ENCODE data around the gene PTTG2. TPM values are rescaled to one million over a fixed set of nuclear protein-coding genes. Genes with fewer than 3 reads are reported as not detected.

PTTG2 gene
- total and polyA plus RNA-seq, 9 donors: 0.13 to 2.3 (median 0.56) TPM; not detected in 1

GRCh38 chr4:37985730-37986275 lies 25.6 kb downstream of the PTTG2 start:
- DNase-seq: no peak
- WGBS, 3 donors: 54 to 74% (median 71%) methylated on average over 3 of the region's 3 CpGs
- H3K4me1 ChIP-seq (ENCODE audit: insufficient read depth): peaks cover 11% of the 10 kb centered on the region
- H3K36me3 ChIP-seq: no peaks in the 10 kb centered on the region
- TF ChIP-seq POLR2A (IDR thresholded peaks at IDR 0.05): no peak
- TF ChIP-seq EP300 (IDR thresholded peaks at IDR 0.05): no peak
- no peak for TF ChIP-seq CTCF (IDR thresholded peaks at IDR 0.05)
- no peaks in the 10 kb centered on the region for H3K9me3 ChIP-seq
- H3K27ac ChIP-seq: no peak overlapping the region
- H3K4me3 ChIP-seq: no peak overlapping the region
- H3K27me3 ChIP-seq: no peaks in the 10 kb centered on the region
- intact Hi-C loops (cut with DNase I): no loop called here

GRCh38 chr4:37988670-37989069 lies 28.5 kb downstream of the PTTG2 start:
- H3K36me3 ChIP-seq: no peaks in the 10 kb centered on the region
- H3K27me3 ChIP-seq: no peaks in the 10 kb centered on the region
- no peak overlapping the region for H3K27ac ChIP-seq
- intact Hi-C loops (cut with DNase I): no loop called here
- DNase-seq: no peak
- H3K4me1 ChIP-seq (ENCODE audit: insufficient read depth): peaks cover 11% of the 10 kb centered on the region
- H3K4me3 ChIP-seq: no peak overlapping the region
- no peaks in the 10 kb centered on the region for H3K9me3 ChIP-seq
- WGBS, 3 donors: 75 to 77% (median 77%) methylated on average over 5 of the region's 5 CpGs
- TF ChIP-seq POLR2A (IDR thresholded peaks at IDR 0.05) (no peak), EP300 (IDR thresholded peaks at IDR 0.05) (no peak), CTCF (IDR thresholded peaks at IDR 0.05) (no peak)

- H3K27ac ChIP-seq: peak overlapping the region; percentile 47 to 67
- H3K9me3 ChIP-seq: no peaks in the 10 kb centered on the region
- H3K4me1 ChIP-seq (ENCODE audit: insufficient read depth): peaks cover 12% of the 10 kb centered on the region
- DNase-seq: no peak
- H3K27me3 ChIP-seq: no peaks in the 10 kb centered on the region
- intact Hi-C loops (cut with DNase I): loop anchor here in 1 of 4 donors (5.0 kb wide), 1 partner anchor 82 kb away; no protein-coding TSS in a partner anchor
- no peak for TF ChIP-seq POLR2A (IDR thresholded peaks at IDR 0.05)
- no peak for TF ChIP-seq EP300 (IDR thresholded peaks at IDR 0.05)
- no peak for TF ChIP-seq CTCF (IDR thresholded peaks at IDR 0.05)
- H3K4me3 ChIP-seq: no peak overlapping the region
- no peaks in the 10 kb centered on the region for H3K36me3 ChIP-seq
- 64 to 71% (median 69%) methylated on average over 8 of the region's 8 CpGs for WGBS, 3 donors
Observed at GRCh38 chr4:37989398-37990260, 29.4 kb downstream of the PTTG2 start.

- Histone ChIP-seq H3K27me3 (no peaks in the 10 kb centered on the region), H3K36me3 (no peaks in the 10 kb centered on the region), H3K4me3 (no peak overlapping the region), H3K9me3 (no peaks in the 10 kb centered on the region), H3K4me1 (ENCODE audit: insufficient read depth) (peaks cover 17% of the 10 kb centered on the region), H3K27ac (peak overlapping the region in 1 of 2 donors; percentile 47)
- intact Hi-C loops (cut with DNase I): loop anchor here in 1 of 4 donors (5.0 kb wide), 1 partner anchor 83 kb away; no protein-coding TSS in a partner anchor
- WGBS, 3 donors: 49 to 60% (median 55%) methylated on average over 5 of the region's 5 CpGs
- TF ChIP-seq POLR2A (IDR thresholded peaks at IDR 0.05): no peak
- no peak for TF ChIP-seq CTCF (IDR thresholded peaks at IDR 0.05)
- TF ChIP-seq EP300 (IDR thresholded peaks at IDR 0.05): no peak
- DNase-seq: no peak
Observed at GRCh38 chr4:37990731-37991245, 30.6 kb downstream of the PTTG2 start.
